Measurements from ENCODE around the gene FHL3. TPM values are rescaled to one million over a fixed set of nuclear protein-coding genes. Genes with fewer than 3 reads are reported as not detected.

The FHL3 gene
- total and polyA plus RNA-seq, 2 of the 8 experiments (the other 6 are each of a cell fraction or from before 2014, with no cell fraction given), result 14.3 to 35.6 TPM

GRCh38 chr1:37974567-37974966, 30.7 kb downstream of the FHL3 start (continued):
- TF ChIP-seq CHD7 (IDR thresholded peaks at IDR 0.05; ENCODE audit: insufficient replicate concordance, low read length) (no peak), MAX (IDR thresholded peaks at IDR 0.05) (no peak), SIX5 (IDR thresholded peaks at IDR 0.05; ENCODE audit: low read depth, low read length) (no peak), CHD1 (IDR thresholded peaks at IDR 0.05; ENCODE audit: low read depth, low read length) (no peak)
